RWPE2 (cell line): ENCODE results near the gene NUP58.

Experiments used
- ATAC-seq: fragments of 200-7000 bp; cut with Tn5 transposase; 3 replicates; pipeline ENCODE4 v1.9.1; 2021; ENCODE audit warnings: low read depth
- DNase-seq: peaks from one replicate; pipeline ENCODE4 v3.0.0-alpha.2; 2020; ENCODE audit warnings: low spot score
- H3K27ac ChIP-seq: fragments of 450-650 bp; 2 replicates; pipeline ENCODE4 v1.5.1; 2017; ENCODE audit warnings: mild to moderate bottlenecking; ENCODE audit not compliant: poor library complexity, severe bottlenecking
- H3K27me3 ChIP-seq: fragments of 250-450 bp; sonication (Bioruptor Pico); 2 replicates; pipeline ENCODE4 v1.5.1; 2021; ENCODE audit warnings: mild to moderate bottlenecking, moderate library complexity; ENCODE audit not compliant: insufficient read depth, poor library complexity, severe bottlenecking
- H3K36me3 ChIP-seq: fragments of 250-450 bp; sonication (Bioruptor Pico); 2 replicates; pipeline ENCODE4 v1.5.1; 2020; ENCODE audit warnings: low read depth, mild to moderate bottlenecking, moderate library complexity
- H3K4me1 ChIP-seq: fragments of 250-450 bp; sonication (Bioruptor Pico); 2 replicates; pipeline ENCODE4 v1.5.1; 2021; ENCODE audit warnings: mild to moderate bottlenecking, moderate library complexity; ENCODE audit not compliant: insufficient read depth, poor library complexity, severe bottlenecking
- H3K4me3 ChIP-seq: fragments of 250-450 bp; sonication (Bioruptor Pico); 2 replicates; pipeline ENCODE4 v1.5.1; 2021; ENCODE audit warnings: mild to moderate bottlenecking, moderate library complexity; ENCODE audit not compliant: severe bottlenecking
- H3K9me3 ChIP-seq: fragments of 250-450 bp; sonication (Bioruptor Pico); 2 replicates; pipeline ENCODE4 v1.5.1; 2021; ENCODE audit warnings: mild to moderate bottlenecking, moderate library complexity; ENCODE audit not compliant: severe bottlenecking
- CTCF ChIP-seq: fragments of 450-650 bp; IDR thresholded peaks from one replicate; pipeline ENCODE4 v1.5.1; 2017; ENCODE audit warnings: mild to moderate bottlenecking, moderate library complexity; ENCODE audit not compliant: poor library complexity, severe bottlenecking

The NUP58 gene

DNA sequence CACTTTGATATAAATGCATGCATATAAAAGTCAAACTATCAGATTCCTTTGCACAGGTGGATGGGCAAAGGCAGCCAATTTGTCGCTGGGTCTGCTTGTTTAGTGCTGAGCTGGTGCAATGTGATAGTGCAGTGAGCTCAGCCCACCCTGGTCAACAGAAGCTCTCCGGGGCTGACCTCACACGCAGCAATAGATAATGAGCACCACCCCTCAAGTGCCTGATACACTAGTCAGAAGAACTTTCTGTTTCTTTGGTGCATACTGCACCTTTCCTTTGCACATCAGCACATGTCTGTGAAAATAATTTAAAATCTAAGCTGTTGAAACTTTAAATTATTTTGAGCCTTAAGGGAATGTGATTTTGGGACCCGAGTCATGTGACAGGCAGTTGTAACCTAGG lies 90.5 kb downstream of the NUP58 start:
- DNase-seq, result no peak
- Histone ChIP-seq H3K9me3 (no peaks in the 10 kb centered on the region), H3K36me3 (no peaks in the 10 kb centered on the region), H3K4me3 (no peak overlapping the region), H3K4me1 (no peaks in the 10 kb centered on the region), H3K27ac (no peak overlapping the region), H3K27me3 (no peaks in the 10 kb centered on the region)
- TF ChIP-seq CTCF, result no peak
- ATAC-seq, result no peak
